ENCODE results near the gene TAF11L8.
"Not testable (repeated sequence)": the region's sequence is repeated elsewhere in the genome, so short reads cannot be mapped to it uniquely, and the experiment has no call there.

The TAF11L8 gene

GRCh38 chr5:17590860-17591259 lies at the start of gene TAF11L8:
TAF11L8 (minus strand) TSS chr5:17590960.
- not testable (repeated sequence) for DNase-seq (ENCODE audit: low read depth)

DNA sequence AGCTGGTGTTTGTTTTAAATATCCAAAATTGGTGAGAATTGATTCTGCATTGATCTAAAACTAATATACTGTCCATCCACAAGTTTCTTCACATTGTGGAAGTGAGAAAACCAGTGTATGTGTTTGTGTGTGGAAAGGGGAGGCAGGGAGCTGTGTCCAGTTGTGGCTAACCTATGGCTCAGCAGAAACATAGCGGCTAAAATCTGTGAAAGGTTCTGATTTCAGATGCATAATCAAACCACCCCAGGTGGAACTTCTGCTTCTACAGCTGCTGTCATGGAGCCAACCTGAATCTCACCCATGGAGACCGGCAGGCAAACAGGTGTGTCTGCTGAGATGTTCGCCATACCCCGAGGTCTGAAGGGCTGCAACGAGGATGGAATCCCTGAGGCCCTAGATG lies 43.4 kb upstream of the TAF11L8 start, which contains the start of gene TAF11L14:
TAF11L14 (plus strand) TSS at position 301 of the 400 bp plus-strand sequence.
- no peak for DNase-seq (ENCODE audit: low read depth)

GRCh38 chr5:17631788-17632187 lies 41.0 kb upstream of the TAF11L8 start, which contains the start of gene TAF11L13:
TAF11L13 (plus strand) TSS chr5:17632088.
- DNase-seq (ENCODE audit: low read depth) = not testable (repeated sequence)

GRCh38 chr5:17625686-17626085 lies 34.9 kb upstream of the TAF11L8 start:
- no peak for DNase-seq (ENCODE audit: low read depth)

- DNase-seq (ENCODE audit: low read depth) = no peak
These were observed 29.9 kb upstream of the TAF11L8 start for GRCh38 chr5:17620627-17621026.

DNA sequence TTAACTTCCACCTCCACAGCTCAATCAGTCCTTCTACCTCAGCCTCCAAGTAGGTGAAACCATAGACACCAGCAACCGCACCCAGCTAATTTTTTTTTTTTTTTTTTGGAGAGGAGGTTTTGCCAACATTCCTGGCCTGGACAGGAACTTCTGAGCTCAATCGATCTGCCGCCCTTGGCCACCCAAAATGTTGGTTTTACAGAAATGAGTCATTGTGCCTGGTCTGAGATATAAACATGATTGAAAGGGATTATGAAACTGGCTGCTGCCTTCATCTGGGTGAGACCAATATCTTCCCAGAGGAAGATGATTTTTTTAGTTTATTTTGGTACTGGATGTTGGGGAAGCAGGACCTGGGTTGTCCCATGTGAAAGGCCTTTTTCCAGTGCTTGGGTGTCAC lies 28.6 kb upstream of the TAF11L8 start:
- no peak for DNase-seq (ENCODE audit: low read depth)

DNA sequence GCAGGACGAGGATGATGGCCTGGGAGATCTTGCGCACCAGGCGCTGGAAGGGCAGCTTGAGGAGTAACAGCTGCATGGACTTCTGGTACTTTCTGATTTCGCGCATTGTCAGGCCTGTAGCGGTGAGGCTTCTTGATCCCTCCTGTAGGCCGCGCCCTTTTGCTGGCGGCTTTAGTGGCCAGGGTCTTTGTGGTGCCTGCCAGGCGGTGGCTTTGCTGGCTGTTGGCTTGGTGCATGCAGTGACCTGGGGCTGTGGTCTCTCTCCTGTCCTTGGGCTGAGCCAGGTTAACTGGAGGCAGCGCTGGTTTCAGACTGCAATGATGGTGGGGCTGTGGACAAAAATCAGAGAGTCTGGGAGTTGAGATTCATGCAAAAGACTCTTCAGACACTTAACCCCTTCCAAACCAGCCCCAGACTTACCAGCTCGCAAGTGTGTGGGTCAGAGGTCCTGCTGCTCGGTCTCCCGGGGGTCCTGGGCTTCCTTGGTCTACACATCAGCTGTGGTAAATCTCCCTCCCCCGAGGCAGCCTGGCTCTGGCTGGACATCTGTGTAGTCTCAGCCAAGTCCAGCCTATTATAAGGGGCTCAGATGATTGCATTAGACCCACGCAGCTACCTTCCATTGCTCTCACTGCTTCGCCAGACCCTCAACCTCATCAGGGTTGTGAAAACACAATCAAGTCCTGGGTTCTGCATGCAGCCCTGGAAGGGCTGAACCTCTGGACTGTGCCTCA lies 24.3 kb upstream of the TAF11L8 start:
- DNase-seq (ENCODE audit: low read depth) = no peak

DNA sequence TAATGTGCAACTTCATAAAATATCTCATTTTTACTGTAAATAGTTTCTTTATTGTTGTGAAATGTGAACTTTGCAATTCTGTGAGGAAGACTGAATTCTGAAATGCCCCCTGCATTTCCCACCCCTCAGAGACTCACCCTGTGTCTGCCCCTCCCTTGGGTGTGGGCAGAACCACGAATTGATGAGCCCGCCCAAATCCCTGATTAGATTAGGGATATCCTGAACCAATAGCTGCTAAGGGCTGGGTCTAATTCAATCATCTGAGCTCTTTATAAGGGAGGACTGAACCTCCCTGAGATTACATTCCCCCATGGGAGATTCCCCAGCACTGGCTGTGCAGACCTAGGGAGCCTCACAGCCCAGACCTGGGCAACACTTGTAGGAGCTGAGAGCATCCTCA lies 19.3 kb upstream of the TAF11L8 start, which contains the start of gene TAF11L12:
TAF11L12 (plus strand) TSS at position 301 of the 400 bp plus-strand sequence.
- not testable (repeated sequence) for DNase-seq (ENCODE audit: low read depth)

- not testable (repeated sequence) for DNase-seq (ENCODE audit: low read depth)
These were observed 16.7 kb upstream of the TAF11L8 start for GRCh38 chr5:17607461-17607860.

GRCh38 chr5:17604951-17605350 lies 14.2 kb upstream of the TAF11L8 start:
- no peak for DNase-seq (ENCODE audit: low read depth)

GRCh38 chr5:17603880-17604279 lies 13.1 kb upstream of the TAF11L8 start, which contains the start of gene TAF11L11:
TAF11L11 (plus strand) TSS chr5:17604183.
- DNase-seq (ENCODE audit: low read depth) = not testable (repeated sequence)

DNA sequence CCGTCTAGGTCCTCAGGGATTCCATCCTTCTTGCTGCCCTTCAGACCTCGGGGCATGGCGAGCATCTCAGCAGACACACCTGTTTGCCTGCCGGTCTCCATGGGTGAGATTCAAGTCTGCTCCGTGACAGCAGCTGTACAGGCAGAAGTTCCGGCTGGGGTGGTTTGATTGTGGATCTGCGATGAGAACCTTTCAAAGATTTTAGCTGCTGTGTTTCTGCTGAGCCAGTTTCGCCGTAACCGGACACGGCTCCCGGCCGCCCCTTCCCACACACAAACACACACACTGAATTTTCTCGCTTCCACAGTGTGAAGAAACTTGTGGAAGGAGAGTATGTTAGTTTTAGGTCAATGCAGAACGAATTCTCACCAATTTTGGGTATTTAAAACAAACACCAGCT lies 7.0 kb upstream of the TAF11L8 start, which contains the start of gene TAF11L10:
TAF11L10 (minus strand) TSS at position 101 of the 400 bp plus-strand sequence.
- not testable (repeated sequence) for DNase-seq (ENCODE audit: low read depth)

DNA sequence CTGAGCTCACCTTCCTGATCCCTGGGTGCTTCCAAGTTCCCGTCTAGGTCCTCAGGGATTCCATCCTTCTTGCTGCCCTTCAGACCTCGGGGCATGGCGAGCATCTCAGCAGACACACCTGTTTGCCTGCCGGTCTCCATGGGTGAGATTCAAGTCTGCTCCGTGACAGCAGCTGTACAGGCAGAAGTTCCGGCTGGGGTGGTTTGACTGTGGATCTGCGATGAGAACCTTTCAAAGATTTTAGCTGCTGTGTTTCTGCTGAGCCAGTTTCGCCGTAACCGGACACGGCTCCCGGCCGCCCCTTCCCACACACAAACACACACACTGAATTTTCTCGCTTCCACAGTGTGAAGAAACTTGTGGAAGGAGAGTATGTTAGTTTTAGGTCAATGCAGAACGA lies 3.5 kb upstream of the TAF11L8 start, which contains the start of gene TAF11L9:
TAF11L9 (minus strand) TSS at position 140 of the 400 bp plus-strand sequence.
- DNase-seq (ENCODE audit: low read depth) = not testable (repeated sequence)

- DNase-seq (ENCODE audit: low read depth) = not testable (repeated sequence)
These were observed 5.1 kb downstream of the TAF11L8 start, which contains the start of gene TAF11L7 for GRCh38 chr5:17585658-17586057. TAF11L7 (minus strand) TSS chr5:17585758.
